Breast epithelium (tissue), 3 donors: ENCODE data around the gene CMTM8.

Experiments used
- CTCF ChIP-seq, 3 donors: fragments of 450-650 bp; IDR thresholded peaks; one replicate each; pipeline ENCODE4 v1.5.1; 2016 to 2017; ENCODE audit warnings: antibody characterized with exemption in 3 of 3, mild to moderate bottlenecking in 3 of 3, moderate library complexity in 3 of 3
- POLR2AphosphoS5 ChIP-seq, 3 donors: sonication (generic); formaldehyde crosslinking; IDR thresholded peaks; one replicate each; pipeline ENCODE4 v1.6.1; 2017; ENCODE audit warnings: antibody characterized with exemption in 3 of 3

DNA sequence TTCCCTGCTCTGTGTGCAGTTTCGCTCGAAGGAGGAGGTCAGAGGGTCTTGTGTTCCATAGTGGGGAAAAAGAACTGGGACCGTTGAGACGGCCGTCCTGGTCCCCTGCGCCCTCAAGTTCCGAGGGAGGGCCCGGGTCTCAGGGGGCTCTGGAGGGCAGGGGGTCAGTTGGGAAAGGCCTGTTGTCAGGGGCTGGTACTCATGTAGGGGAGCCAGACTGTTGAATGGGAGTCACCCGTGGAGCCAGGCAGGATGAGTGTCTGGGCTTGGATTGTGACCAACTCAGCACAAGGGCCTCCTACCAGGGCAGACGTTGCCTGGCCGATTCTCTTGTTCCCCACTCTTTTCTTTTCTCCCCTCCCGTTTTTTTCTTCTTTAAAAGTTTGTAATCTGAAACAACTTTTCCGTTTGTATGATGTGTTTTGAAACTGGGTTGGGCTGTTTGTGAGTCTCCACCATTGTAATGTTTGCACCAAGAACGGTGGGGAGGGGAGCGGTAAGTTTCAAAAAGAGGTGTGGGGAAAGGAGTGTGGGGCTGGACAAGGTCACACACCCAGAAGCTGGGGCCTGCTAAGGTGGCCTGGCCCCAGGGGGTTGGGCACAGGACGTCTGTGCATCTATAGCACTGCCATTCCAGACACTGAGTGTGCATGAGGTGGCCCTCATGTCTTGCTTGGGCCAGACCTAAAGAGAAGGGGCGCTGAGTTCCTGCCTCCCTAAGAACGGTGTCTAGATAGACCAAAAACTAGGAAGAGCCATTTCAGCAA, 154.2 kb downstream of the CMTM8 start:
- TF ChIP-seq CTCF (IDR thresholded peaks at IDR 0.05) (no peak), POLR2AphosphoS5 (IDR thresholded peaks at IDR 0.05) (no peak)
